Smooth muscle cell of the brain vasculature (primary cell): ENCODE data around the gene SMIM35.
"Not testable (repeated sequence)": the region's sequence is repeated elsewhere in the genome, so short reads cannot be mapped to it uniquely, and the experiment has no call there.

Experiments used
- DNase-seq: peaks from one replicate; pipeline ENCODE4 v3.0.0-alpha.2; 2012; ENCODE audit warnings: low read depth, low spot score

The SMIM35 gene

DNA sequence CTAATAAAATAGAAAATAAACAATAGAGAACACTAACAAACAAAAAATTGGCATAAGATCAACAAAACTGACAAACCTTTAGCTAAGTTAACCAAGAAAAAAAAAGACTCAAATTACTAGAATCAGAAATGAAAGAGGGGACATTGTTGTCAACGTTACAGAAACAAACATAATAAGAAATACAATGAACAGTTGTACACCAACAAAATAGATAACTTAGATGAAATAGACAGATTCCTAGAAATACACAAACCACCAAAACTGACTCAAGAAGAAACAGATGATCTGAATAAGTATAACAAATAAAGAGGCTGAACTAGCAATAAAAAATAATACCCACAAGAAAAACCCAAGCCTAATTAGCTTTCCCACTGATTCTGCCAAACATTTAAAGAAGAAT is 44.6 kb downstream of the SMIM35 start:
- DNase-seq: no peak

DNA sequence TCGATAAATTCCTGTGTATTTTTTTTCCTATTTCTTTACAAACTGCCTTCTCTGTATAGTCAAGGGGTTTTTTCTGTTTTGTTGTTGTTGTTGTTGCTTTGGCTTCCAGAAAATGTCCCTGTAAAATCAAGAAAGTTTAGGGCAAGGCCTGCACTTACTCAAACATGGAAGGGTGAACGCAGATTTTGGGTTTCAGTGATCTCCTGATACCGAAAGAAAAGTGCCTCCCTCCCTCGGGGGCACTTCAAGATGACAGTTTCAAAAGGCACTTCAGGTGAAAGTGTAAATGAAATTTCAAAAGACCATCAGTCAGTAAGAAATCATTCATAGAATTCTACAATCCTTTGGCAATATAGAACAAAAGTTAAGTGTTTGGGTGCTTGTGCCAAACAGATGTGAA is 53.3 kb downstream of the SMIM35 start:
- no peak for DNase-seq

DNA sequence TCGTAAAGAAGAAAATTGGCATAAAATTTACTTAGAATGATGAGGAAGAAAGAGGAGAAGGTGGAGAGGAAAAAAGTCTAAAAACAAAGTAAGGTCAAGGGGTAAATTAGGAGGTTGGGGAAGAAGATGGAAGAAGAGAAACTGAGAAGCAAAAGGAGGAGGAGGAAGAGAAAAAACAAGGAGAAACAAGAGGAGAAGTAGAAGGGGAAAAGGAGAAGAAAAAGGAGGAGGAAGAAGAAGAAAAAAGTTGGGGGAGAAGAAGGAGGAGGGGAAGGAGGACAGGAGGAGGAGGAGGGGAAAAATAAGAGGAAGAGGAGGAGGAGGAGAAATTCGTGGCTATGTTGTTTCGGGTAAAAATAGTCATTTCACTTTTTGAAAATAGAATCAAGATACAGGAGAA is 58.1 kb downstream of the SMIM35 start:
- no peak for DNase-seq

DNA sequence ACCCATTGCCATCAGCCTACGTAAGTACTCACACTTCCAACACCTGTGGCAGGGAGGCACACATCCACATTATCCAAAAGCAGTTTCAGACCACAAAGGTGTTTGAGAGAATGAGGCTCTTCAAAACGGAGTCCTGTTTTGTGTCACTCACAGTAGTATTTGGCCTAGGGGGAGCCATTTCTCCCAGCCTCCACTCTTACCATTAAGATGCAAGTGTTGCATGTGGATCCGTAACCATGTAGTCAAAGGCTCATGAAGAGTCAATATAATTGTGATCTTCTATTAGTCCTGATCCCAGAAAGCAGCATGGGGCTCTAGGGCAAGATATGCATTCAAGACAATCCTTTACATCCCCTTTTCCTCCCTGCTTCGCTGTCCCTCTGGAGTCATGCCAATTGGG is 59.1 kb downstream of the SMIM35 start:
- DNase-seq: no peak

GRCh38 chr11:118021146-118021545 is 65.6 kb downstream of the SMIM35 start:
- no peak for DNase-seq

DNA sequence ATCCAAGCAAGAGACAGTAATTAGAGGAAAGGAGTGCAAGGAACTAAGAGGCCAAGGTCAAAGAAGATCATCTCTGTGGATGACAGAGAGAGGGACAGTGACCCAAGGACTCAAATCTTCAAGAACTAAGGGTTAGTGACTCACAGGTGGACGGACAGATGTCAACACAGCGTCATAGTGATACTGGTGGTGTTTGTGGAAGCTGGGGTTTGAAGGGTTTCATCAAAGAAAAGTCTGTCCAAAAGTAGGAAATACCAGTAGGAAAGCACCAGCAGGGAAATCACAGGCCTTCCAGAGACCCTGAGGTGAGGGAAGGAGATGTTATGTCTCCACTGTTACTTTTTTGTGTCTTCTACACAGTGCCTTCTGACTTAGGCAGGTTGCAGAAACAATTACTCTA is 68.4 kb downstream of the SMIM35 start:
- no peak for DNase-seq

DNA sequence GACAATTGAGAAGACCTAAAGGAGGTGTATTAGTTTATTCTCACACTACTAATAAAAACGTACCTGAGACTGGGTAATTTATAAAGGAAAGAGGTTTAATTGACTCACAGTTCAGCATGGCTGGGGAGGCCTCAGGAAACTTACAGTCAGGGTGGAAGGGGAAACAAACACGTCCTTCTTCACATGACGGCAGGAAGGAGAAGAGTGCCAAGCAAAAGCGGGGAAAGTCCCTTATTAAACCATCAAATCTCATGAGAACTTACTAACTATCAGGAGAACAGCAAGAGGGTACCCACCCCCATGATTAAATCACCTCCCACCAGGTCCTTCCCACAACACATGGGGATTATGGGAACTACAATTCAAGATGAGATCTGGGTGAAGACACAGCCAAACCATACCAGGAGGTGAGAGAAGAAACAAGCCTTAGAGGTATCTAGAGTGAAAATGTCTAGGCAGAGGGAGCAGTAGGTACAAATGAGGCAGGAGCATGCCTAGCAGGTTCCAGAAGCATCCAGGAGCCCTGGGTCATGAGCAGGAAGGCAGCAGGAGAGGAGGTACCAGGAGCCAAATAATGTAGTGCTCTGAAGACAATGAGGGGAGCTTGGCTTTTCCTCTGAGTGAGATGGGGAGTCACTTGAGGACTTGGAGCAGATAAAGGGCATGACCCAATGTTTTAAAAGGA is 69.0 kb downstream of the SMIM35 start:
- DNase-seq: no peak

DNA sequence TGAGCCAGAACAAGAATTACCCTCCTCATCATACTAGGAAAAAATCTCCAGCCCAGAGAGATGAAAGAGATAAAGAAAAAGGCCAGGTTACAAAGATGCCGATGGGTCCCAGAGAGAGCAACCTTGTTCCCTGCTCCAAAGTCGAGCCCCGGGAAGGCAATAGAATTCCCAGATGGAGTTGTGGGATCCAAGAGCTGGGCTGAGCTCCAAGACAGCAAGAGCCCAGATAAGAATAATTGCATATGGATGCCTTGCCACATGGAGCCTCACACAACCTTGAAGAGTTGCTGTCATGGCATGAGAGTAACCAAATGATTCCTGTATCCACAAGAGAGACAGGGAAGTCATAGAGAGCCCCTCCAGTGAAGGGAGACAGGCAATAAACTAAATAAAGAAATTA is 69.7 kb downstream of the SMIM35 start:
- DNase-seq: no peak

DNA sequence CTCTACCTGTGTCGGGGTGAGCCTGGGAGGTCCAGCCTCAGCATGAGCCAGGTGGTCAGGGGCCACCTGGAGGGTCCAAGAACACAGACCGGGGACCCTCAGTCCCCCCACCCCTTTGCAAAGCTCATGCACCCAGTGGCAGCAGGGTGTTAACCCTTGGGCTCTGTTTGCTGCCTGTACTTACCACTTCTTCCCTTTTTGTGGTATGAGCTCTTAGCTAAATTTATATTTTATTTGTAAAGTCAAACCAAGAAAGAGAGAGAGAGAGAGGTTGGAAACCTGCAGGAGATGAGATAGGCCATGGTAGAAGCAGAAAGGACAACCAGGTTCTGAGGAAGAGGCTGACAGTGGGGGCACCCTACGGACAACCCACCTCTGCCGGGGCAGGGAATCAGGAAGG is 70.7 kb downstream of the SMIM35 start:
- no peak for DNase-seq

DNA sequence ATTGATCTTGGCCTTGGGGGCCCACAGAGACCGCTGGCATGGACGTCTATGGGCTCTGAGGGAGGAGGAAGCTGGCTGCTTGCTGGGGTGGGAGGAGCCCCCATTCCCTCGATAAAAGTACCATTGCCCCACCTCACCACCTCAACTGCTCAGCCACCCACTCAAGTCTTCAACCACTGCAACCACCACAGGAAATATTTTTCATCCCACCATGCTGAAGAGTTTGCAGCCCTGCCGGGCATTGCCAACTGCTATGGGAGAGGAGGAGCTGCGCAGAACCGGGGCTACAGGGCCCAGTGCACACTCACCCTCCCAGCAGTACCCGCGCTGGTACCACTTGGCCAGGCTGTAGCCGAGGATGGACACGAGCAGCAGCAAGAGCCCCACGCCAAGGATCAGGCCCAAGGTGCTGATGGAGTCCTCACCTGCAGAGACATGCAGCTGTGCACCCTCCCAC is 71.3 kb downstream of the SMIM35 start:
- DNase-seq: no peak

DNA sequence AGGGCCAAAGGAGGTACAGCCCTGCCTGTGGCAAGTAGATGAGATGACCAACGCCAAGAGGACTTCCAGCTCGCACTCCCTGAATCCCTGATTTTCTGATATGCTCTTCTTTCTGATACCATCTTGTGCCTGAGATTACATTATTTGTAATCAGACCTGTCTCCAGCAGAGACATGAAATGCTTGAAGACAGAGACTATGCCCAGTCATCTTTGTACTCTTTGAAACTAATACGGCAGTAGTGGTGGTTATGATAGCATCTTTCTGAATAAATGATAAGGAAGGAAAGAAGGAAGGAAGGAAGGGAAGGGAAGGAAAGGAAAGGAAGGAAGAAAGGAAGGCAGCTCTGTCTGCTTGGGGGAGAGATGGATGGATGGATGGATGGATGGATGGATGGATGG is 72.7 kb downstream of the SMIM35 start:
- DNase-seq: no peak

DNA sequence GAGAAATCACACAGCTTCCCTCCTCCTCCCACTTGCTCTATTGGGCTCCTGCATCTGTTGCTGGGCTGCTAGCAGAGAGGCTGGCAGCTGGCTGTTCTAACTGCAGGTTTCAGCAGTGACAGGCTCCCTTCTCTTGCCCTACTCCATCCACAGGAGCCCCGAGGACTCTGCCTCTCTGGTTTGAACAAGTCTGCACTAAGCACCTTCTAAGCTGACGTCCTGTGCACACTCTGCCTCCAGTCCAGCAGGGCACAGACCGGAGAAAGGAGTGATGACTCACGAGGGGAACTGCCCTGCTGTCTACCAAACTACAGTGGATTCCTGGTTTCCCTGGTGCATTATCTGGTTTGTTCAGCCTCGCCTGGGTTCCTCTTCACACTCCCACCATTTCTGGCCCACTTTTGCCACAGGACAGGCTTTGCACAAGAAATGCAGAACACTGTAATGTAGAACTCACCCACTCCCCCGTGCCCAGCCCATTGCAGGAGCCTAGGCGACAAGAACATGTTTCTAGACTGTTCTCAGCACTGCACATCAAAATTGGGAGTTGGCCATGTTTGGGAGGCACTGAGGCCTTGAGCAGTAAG is 74.6 kb downstream of the SMIM35 start:
- no peak for DNase-seq

GRCh38 chr11:118010738-118011461 is 75.9 kb downstream of the SMIM35 start:
- DNase-seq: no peak

DNA sequence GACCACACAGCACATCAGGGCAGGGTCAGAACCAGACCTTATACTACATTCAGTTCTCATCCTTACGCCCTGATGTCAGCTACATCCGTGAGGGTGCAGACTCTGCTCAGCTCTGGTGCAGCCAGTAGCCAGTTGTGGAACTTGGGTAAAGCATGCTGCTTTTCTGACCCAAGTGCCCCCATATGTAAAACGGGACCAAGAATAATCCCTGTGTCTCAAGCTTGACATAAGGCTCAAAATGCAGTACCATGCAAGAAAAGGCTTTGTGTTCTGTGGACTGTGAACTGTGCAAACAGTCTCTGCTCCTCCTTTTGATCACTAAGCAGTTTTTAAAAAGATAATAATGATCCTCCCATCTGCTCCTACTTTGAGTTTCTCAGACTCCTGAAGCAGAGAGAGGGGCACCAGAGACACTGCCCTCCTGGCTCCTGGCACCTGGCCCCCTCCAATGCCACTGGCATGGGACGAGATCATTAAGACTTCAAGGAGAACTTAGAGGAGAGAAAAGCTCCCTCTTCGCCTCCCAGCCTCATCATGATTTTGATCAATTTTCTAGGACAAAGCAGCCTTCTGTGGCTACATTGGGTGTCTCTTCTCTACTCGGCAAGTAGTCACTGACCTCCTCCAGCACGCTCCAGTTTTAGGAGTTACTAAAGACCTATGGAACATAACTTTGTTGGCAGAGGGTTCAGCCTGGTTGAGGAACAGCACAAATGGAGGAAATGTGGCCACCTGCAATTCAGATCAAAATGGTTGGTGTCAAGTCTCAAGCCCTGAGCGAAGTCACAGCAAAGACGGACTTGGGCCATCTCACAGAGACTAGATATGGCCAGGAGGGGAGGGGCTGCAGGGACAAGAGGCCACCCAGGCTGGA is 76.7 kb downstream of the SMIM35 start:
- DNase-seq: no peak

- no peak for DNase-seq
Observed at GRCh38 chr11:118008271-118008911, 78.4 kb downstream of the SMIM35 start.

GRCh38 chr11:118007563-118008270 is 79.0 kb downstream of the SMIM35 start:
- DNase-seq: not testable (repeated sequence)

GRCh38 chr11:118007040-118007439 is 79.7 kb downstream of the SMIM35 start:
- DNase-seq: no peak

GRCh38 chr11:118006153-118006534 is 80.6 kb downstream of the SMIM35 start:
- DNase-seq: no peak

DNA sequence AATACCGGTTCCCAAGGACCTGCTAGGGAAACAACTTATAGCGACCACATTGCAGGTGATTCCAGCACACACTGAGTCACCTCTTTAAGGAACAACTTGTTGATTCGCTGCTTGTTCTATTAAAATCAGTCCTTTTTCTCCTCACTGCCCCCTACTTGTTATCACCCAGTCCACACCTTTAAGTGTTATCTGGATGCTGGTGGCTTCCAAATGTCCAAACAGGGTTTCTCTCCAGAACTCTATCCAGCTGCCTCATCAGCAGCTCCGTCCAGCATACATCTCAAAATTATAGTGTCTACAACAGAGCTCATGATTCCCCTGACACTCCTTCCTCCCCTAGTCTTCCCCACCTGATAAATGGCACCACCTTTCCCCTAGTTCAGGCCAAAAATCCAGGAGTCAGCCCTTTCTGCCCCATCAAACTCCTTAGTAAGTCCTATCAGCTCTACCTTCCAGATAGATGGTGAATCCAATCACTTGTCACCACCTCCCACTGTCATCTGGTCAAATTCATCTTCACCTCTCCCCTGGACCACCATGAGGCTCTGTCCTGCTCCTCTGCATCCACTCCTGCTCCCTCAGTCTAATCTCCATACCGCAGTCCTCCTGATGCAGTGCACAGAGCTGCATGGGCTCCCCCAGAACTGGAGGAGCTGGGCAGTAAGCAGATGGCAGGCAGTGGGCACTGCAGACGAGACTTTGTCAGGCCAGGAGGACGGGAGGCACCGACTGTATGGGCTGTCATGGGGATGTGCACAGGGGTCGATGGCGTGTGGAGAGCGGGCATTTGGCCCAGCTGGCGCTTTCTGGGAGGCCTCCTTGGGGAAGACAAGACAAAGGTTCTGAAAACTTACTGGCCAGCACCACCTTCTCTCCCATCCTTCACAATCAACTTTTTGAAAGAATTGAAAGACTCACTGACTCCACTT is 81.3 kb downstream of the SMIM35 start:
- no peak for DNase-seq
